Progenitor cell of endocrine pancreas (in vitro differentiated cells): Measurements from ENCODE around the gene POU6F2. TPM values are rescaled to one million over a fixed set of nuclear protein-coding genes. Genes with fewer than 3 reads are reported as not detected.

ENCODE experiments used
- DNase-seq: peaks from one replicate; pipeline ENCODE4 v3.0.0; 2021; ENCODE audit warnings: low spot score; ENCODE audit not compliant: unreplicated experiment
- H3K27ac Mint-ChIP-seq: 2 replicates; pipeline ENCODE4 v1.8.0; 2021; ENCODE audit warnings: mild to moderate bottlenecking, moderate library complexity, mixed read lengths
- H3K27me3 Mint-ChIP-seq: 2 replicates; pipeline ENCODE4 v1.8.0; 2021; ENCODE audit warnings: mixed read lengths
- H3K36me3 Mint-ChIP-seq: 2 replicates; pipeline ENCODE4 v1.8.0; 2022; ENCODE audit warnings: mixed read lengths; ENCODE audit not compliant: insufficient read depth
- H3K4me1 Mint-ChIP-seq: 2 replicates; pipeline ENCODE4 v1.8.0; 2021; ENCODE audit warnings: low read depth, mixed read lengths
- H3K4me3 Mint-ChIP-seq: 2 replicates; pipeline ENCODE4 v1.8.0; 2021; ENCODE audit warnings: low read depth, mild to moderate bottlenecking, moderate library complexity, mixed read lengths
- H3K9me3 Mint-ChIP-seq: 2 replicates; pipeline ENCODE4 v1.8.0; 2021; ENCODE audit warnings: low read depth, mixed read lengths
- CTCF ChIP-seq: fragments of 200-600 bp; sonication (generic); IDR thresholded peaks from one replicate; pipeline ENCODE4 v1.5.0; 2021; ENCODE audit warnings: antibody characterized with exemption, mild to moderate bottlenecking; ENCODE audit not compliant: unreplicated experiment
- total RNA-seq: library from RNA; stranded (reverse); gene quantifications from 2 replicates; pipeline ENCODE4 v1.2.1, GENCODE V29; 2021

Gene POU6F2
- total RNA-seq, 1 donor from 2014 or later = 5.6 TPM

DNA sequence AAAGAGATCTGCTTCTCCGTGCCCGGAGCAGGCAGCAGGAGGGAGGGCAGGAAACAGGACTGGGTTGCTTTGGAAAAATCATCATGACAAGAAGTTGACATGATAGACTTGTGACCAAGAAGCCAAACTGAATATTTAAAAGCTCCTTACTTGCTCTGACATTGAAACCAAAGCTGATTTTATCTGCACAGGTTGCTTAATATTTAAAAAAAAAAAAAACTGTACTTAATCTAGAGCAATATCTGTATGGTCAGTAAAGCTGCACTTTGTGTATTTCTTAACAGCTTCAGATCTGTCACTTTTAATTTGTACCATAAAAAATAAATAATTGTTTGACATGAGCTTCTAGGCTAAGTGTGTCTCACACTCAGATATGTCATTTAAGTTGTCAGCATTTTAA, 490.6 kb downstream of the POU6F2 start:
- no peak for DNase-seq
- H3K9me3 Mint-ChIP-seq = no peaks in the 10 kb centered on the region

DNA sequence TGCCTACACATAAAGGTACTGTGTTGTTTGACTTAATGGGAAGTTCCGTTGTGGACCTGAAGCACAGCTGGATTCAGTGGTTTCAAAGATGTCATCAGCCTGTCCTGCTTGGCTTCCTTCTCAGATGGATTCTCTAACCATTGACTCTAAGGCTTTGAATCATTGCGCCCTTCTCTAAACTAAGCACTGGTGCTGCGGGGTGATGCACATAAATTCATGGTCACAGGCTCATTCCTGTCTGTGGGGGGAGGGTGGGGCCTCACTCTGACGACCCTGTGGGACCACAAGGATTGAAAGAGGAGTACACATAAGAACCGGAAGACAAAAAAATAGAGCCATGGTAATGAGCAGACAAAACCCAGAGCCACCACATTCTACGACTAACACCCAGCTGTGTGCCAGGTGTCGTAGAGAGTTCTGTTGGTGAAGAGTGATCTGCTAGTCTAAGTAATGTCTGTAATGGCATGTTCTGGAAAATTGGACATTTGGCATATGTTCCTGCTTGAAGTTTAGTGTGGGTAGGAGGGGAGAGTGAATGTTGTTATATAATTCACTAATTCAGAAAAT, 491.2 kb downstream of the POU6F2 start:
- no peak for TF ChIP-seq CTCF
- Mint-ChIP-seq H3K9me3 (no peaks in the 10 kb centered on the region), H3K27me3 (no peaks in the 10 kb centered on the region), H3K36me3 (no peaks in the 10 kb centered on the region), H3K4me1 (peaks cover 9% of the 10 kb centered on the region), H3K27ac (no peak overlapping the region), H3K4me3 (no peak overlapping the region)
- DNase-seq = no peak

More for the DNA sequence above, 490.6 kb downstream of the POU6F2 start:
- Mint-ChIP-seq H3K27me3 (no peaks in the 10 kb centered on the region), H3K4me1 (peaks cover 9% of the 10 kb centered on the region), H3K27ac (no peak overlapping the region), H3K4me3 (no peak overlapping the region), H3K36me3 (no peaks in the 10 kb centered on the region)
- TF ChIP-seq CTCF = no peak

- no peaks in the 10 kb centered on the region for H3K27me3 Mint-ChIP-seq
- H3K4me1 Mint-ChIP-seq = no peaks in the 10 kb centered on the region
- H3K4me3 Mint-ChIP-seq = no peak overlapping the region
- H3K9me3 Mint-ChIP-seq = peaks cover 2% of the 10 kb centered on the region
- H3K36me3 Mint-ChIP-seq = no peaks in the 10 kb centered on the region
- H3K27ac Mint-ChIP-seq = no peak overlapping the region
- DNase-seq = no peak
- no peak for TF ChIP-seq CTCF
Observed at GRCh38 chr7:39480901-39481300, 503.2 kb downstream of the POU6F2 start.

DNA sequence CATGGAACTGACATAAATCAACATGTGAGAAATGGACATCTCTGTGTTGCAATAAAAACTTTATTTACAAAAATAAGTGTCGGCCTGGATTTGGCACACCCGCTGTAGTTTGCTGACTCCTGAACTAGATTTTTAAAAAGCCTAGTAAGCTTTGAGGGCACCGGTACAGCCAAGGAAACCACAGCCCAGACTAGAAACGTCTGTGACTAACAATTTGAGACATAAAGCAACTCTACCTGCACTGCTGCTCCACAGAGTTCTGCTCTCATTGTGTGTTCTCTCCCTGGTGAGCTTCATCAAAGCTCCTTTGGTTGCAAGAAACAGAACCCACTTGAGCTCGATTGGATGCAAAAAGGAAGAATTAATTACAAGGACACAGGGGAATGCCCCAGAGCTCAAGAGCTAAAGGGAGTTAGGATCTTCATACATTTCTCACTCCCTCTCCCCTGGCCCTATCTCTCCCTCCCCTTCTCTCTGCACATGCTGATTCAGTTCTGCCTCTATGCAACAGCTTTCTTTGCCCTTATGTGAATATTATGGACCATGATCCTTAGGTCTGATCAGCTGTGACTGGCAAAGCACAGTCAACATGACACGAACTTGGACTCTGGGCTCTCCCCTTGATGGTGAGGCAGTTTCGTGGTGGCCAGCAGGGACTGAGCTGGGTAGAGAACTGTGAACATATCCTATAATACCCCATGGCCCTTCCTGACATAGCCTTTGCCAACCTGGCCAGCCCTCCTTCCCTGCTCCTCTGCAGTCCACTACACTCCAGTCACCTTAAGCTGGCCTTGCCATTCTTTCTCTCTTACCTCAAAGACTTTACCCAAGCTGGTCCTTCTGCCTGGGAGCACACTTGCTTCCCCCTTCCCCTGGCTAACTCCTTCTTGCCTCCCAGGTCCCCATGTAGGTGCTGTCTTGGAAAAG, 511.0 kb downstream of the POU6F2 start:
- no peaks in the 10 kb centered on the region for H3K9me3 Mint-ChIP-seq
- H3K27ac Mint-ChIP-seq = no peak overlapping the region
- no peak overlapping the region for H3K4me3 Mint-ChIP-seq
- no peaks in the 10 kb centered on the region for H3K27me3 Mint-ChIP-seq
- DNase-seq = no peak
- TF ChIP-seq CTCF = no peak
- H3K36me3 Mint-ChIP-seq = no peaks in the 10 kb centered on the region
- H3K4me1 Mint-ChIP-seq = peaks cover 9% of the 10 kb centered on the region

- H3K27ac Mint-ChIP-seq = no peak overlapping the region
- H3K36me3 Mint-ChIP-seq = no peaks in the 10 kb centered on the region
- no peaks in the 10 kb centered on the region for H3K27me3 Mint-ChIP-seq
- no peak for DNase-seq
- H3K9me3 Mint-ChIP-seq = no peaks in the 10 kb centered on the region
- H3K4me3 Mint-ChIP-seq = no peak overlapping the region
- peaks cover 9% of the 10 kb centered on the region for H3K4me1 Mint-ChIP-seq
- TF ChIP-seq CTCF = no peak
Observed at GRCh38 chr7:39490296-39490695, 512.6 kb downstream of the POU6F2 start.
